GM23338 (cell line): ENCODE measurements around the gene PGGT1B.

Source experiments
- CTCF ChIP-seq, 2 experiments: fragments of 200-600 bp in 1 of 2; sonication (generic) in 1 of 2; conservative IDR thresholded peaks; 2 replicates each; pipeline versions ENCODE4 v1.5.1 to v1.6.1; 2016 to 2017; ENCODE audit warnings: antibody characterized with exemption in 2 of 2, low read depth in 2 of 2, mild to moderate bottlenecking in 2 of 2, moderate library complexity in 1 of 2
- EZH2 ChIP-seq: fragments of 200-600 bp; sonication (generic); IDR thresholded peaks from one replicate; pipeline ENCODE4 v1.8.0; 2017; ENCODE audit warnings: antibody characterized with exemption, mild to moderate bottlenecking, low read depth; ENCODE audit not compliant: unreplicated experiment

GRCh38 chr5:115237066-115237465, 25.6 kb downstream of the PGGT1B start:
- TF ChIP-seq CTCF (conservative IDR thresholded peaks at IDR 0.05; ENCODE audit: low read depth in 2 of 2), result no peak
- TF ChIP-seq EZH2, result no peak
